ENCODE data around the gene RPL23. TPM values are rescaled to one million over a fixed set of nuclear protein-coding genes. Genes with fewer than 3 reads are reported as not detected.

RPL23 gene
- total and polyA plus RNA-seq, 10 of the 15 experiments (the other 5 are each of a cell fraction or from before 2014, with no cell fraction given): 2,200 to 4,821 (median 3,043) TPM

GRCh38 chr17:38889745-38890409 lies 36.4 kb upstream of the RPL23 start:
- Histone ChIP-seq H3K4me2 (ENCODE audit: control insufficient read depth, insufficient read depth) (no peak overlapping the region), H4K20me1 (ENCODE audit: control insufficient read depth, insufficient read depth) (peaks cover 5% of the 10 kb centered on the region; the same call in 1 of the 2 replicates), H3K27ac (ENCODE audit: control insufficient read depth, insufficient read depth) (no peak overlapping the region), H3K9ac (ENCODE audit: control insufficient read depth, insufficient read depth, low read length) (no peak overlapping the region), H3K27me3 (replicated peaks in 1 of 2; ENCODE audit: control insufficient read depth in 2 of 2, insufficient read depth in 2 of 2, low read length in 1 of 2) (no peaks in the 10 kb centered on the region), H3K79me2 (ENCODE audit: control insufficient read depth, insufficient read depth, low read length) (peaks cover 11% of the 10 kb centered on the region), H2AFZ (ENCODE audit: control insufficient read depth, low read depth, low read length) (no peak overlapping the region), H3K4me3 (no peak overlapping the region), H3K9me3 (replicated peaks; ENCODE audit: control insufficient read depth, insufficient read depth, low read length) (no peaks in the 10 kb centered on the region), H3K36me3 (ENCODE audit: control insufficient read depth in 2 of 2, insufficient read depth in 2 of 2, low read length in 1 of 2) (peaks cover 36 to 45% of the 10 kb centered on the region in 2 experiments), H3K4me1 (ENCODE audit: control insufficient read depth, insufficient read depth, low read length) (no peaks in the 10 kb centered on the region)
- RAD21 ChIA-PET (ENCODE audit: unreplicated experiment): no interaction called here
- in situ Hi-C loops (cut with MboI): no loop called here
- no peak for FAIRE-seq
- 75% methylated on average over 12 of the region's 12 CpGs for WGBS (ENCODE audit: insufficient coverage, insufficient replicate concordance, low lambda C conversion rate, missing lambda C conversion rate)
- SMC1A ChIA-PET (ENCODE audit: uncharacterized antibody, unreplicated experiment): no interaction called here
- CTCF ChIA-PET: no interaction called here
- POLR2A ChIA-PET: no interaction called here
- no TSS peak for BruUV-seq (replicated peaks)
- no peak for ATAC-seq
- intact Hi-C loops (cut with micrococcal nuclease; ENCODE audit: unreplicated experiment): no loop called here
- TF ChIP-seq POLR2A (IDR thresholded peaks at IDR 0.05; ENCODE audit: low read depth, low read length): peak; percentile 18; the same call in 1 of the 2 replicates
- no peak for TF ChIP-seq ZNF24 (IDR thresholded peaks at IDR 0.05)
- no peak for DNase-seq (ENCODE audit: low read depth, low spot score)

DNA sequence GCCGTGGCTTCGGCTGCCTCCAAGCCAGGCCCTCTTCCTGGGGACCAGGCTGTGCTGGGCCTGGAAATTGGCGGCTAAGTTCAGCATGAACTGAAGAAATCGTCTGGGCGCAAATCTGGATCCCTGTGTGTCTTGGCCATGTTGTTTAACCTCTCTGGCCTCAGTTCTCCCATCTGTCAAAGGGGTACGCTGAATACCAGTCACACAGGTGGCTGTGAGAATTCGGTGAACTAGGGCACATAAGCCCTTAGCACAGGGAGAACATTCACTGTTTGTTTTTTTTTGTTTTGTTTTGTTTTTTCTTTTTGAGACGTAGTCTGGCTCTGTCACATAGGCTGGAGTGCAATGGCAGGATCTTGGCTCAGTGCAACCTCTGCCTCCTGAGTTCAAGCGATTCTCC lies 35.3 kb upstream of the RPL23 start:
- 87% methylated on average over 9 of the region's 9 CpGs for WGBS (ENCODE audit: insufficient coverage, insufficient replicate concordance, low lambda C conversion rate, missing lambda C conversion rate)
- no peak overlapping the region for H3K27ac ChIP-seq (ENCODE audit: control insufficient read depth, insufficient read depth)
- H4K20me1 ChIP-seq (ENCODE audit: control insufficient read depth, insufficient read depth): peaks cover 5% of the 10 kb centered on the region; the same call in 1 of the 2 replicates
- RAD21 ChIA-PET (ENCODE audit: unreplicated experiment): no interaction called here
- no peak overlapping the region for H3K4me2 ChIP-seq (ENCODE audit: control insufficient read depth, insufficient read depth)
- peaks cover 3% of the 10 kb centered on the region for H3K4me1 ChIP-seq (ENCODE audit: control insufficient read depth, insufficient read depth, low read length)
- no peaks in the 10 kb centered on the region for H3K9me3 ChIP-seq (replicated peaks; ENCODE audit: control insufficient read depth, insufficient read depth, low read length)
- H2AFZ ChIP-seq (ENCODE audit: control insufficient read depth, low read depth, low read length): no peak overlapping the region
- intact Hi-C loops (cut with micrococcal nuclease; ENCODE audit: unreplicated experiment) (no loop called here), in situ Hi-C loops (cut with MboI) (no loop called here)
- H3K79me2 ChIP-seq (ENCODE audit: control insufficient read depth, insufficient read depth, low read length): peaks cover 18% of the 10 kb centered on the region
- H3K4me3 ChIP-seq: no peak overlapping the region
- CTCF ChIA-PET: no interaction called here
- H3K9ac ChIP-seq (ENCODE audit: control insufficient read depth, insufficient read depth, low read length): no peak overlapping the region
- ATAC-seq (no peak), DNase-seq (ENCODE audit: low read depth, low spot score) (no peak), FAIRE-seq (no peak)
- SMC1A ChIA-PET (ENCODE audit: uncharacterized antibody, unreplicated experiment): no interaction called here
- no TSS peak for BruUV-seq (replicated peaks)
- no peak for TF ChIP-seq TAF1 (IDR thresholded peaks at IDR 0.05; ENCODE audit: borderline replicate concordance, low read depth, low read length)
- no peak for TF ChIP-seq SIX5 (IDR thresholded peaks at IDR 0.05; ENCODE audit: low read depth, low read length, severe bottlenecking)
- no peak for TF ChIP-seq NFYA (IDR thresholded peaks at IDR 0.05; ENCODE audit: borderline replicate concordance, low read depth, low read length)
- TF ChIP-seq RFX5 (IDR thresholded peaks at IDR 0.05; ENCODE audit: low read depth, low read length): no peak
- no peak for TF ChIP-seq BCLAF1 (IDR thresholded peaks at IDR 0.05)
- TF ChIP-seq POU2F2 (IDR thresholded peaks at IDR 0.05; ENCODE audit: borderline replicate concordance, low read depth, low read length): no peak
- no peak for TF ChIP-seq BRCA1 (IDR thresholded peaks at IDR 0.05; ENCODE audit: low read depth, low read length)
- TF ChIP-seq PAX5 (IDR thresholded peaks at IDR 0.05; ENCODE audit: borderline replicate concordance, low read depth, low read length): no peak
- no peak for TF ChIP-seq SP1 (IDR thresholded peaks at IDR 0.05; ENCODE audit: low read depth, low read length)
- no peak for TF ChIP-seq EP300 (IDR thresholded peaks at IDR 0.05; ENCODE audit: borderline replicate concordance in 1 of 2, control insufficient read depth in 1 of 2, low read depth in 2 of 2, low read length in 2 of 2)
- no peak for TF ChIP-seq FOXM1 (IDR thresholded peaks at IDR 0.05; ENCODE audit: low read depth, low read length)
- POLR2A ChIA-PET: no interaction called here
- peaks cover 34 to 42% of the 10 kb centered on the region in 2 experiments for H3K36me3 ChIP-seq (ENCODE audit: control insufficient read depth in 2 of 2, insufficient read depth in 2 of 2, low read length in 1 of 2)
- H3K27me3 ChIP-seq (replicated peaks in 1 of 2; ENCODE audit: control insufficient read depth in 2 of 2, insufficient read depth in 2 of 2, low read length in 1 of 2): no peaks in the 10 kb centered on the region

Data from GM12878 (cell line).